ENCODE measurements around the gene PIEZO2.

- TF ChIP-seq, protein P1, sequence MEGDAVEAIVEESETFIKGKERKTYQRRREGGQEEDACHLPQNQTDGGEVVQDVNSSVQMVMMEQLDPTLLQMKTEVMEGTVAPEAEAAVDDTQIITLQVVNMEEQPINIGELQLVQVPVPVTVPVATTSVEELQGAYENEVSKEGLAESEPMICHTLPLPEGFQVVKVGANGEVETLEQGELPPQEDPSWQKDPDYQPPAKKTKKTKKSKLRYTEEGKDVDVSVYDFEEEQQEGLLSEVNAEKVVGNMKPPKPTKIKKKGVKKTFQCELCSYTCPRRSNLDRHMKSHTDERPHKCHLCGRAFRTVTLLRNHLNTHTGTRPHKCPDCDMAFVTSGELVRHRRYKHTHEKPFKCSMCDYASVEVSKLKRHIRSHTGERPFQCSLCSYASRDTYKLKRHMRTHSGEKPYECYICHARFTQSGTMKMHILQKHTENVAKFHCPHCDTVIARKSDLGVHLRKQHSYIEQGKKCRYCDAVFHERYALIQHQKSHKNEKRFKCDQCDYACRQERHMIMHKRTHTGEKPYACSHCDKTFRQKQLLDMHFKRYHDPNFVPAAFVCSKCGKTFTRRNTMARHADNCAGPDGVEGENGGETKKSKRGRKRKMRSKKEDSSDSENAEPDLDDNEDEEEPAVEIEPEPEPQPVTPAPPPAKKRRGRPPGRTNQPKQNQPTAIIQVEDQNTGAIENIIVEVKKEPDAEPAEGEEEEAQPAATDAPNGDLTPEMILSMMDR (IDR thresholded peaks at IDR 0.05 in 4 of 5, conservative IDR thresholded peaks at IDR 0.05 in 1 of 5), result no peak
- no peak for TF ChIP-seq POLR2A (IDR thresholded peaks at IDR 0.05)
Observed at GRCh38 chr18:11043694-11044093, 105.7 kb downstream of the PIEZO2 start.
